ENCODE data around the gene FCAMR. TPM values are rescaled to one million over a fixed set of nuclear protein-coding genes. Genes with fewer than 3 reads are reported as not detected.
A peak's percentile ranks its signal among the peaks of the same experiment; 100 is the strongest.

The FCAMR gene, protein sequence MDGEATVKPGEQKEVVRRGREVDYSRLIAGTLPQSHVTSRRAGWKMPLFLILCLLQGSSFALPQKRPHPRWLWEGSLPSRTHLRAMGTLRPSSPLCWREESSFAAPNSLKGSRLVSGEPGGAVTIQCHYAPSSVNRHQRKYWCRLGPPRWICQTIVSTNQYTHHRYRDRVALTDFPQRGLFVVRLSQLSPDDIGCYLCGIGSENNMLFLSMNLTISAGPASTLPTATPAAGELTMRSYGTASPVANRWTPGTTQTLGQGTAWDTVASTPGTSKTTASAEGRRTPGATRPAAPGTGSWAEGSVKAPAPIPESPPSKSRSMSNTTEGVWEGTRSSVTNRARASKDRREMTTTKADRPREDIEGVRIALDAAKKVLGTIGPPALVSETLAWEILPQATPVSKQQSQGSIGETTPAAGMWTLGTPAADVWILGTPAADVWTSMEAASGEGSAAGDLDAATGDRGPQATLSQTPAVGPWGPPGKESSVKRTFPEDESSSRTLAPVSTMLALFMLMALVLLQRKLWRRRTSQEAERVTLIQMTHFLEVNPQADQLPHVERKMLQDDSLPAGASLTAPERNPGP
- under 1 TPM; 0.02 to 0.06 TPM for polyA plus RNA-seq

DNA sequence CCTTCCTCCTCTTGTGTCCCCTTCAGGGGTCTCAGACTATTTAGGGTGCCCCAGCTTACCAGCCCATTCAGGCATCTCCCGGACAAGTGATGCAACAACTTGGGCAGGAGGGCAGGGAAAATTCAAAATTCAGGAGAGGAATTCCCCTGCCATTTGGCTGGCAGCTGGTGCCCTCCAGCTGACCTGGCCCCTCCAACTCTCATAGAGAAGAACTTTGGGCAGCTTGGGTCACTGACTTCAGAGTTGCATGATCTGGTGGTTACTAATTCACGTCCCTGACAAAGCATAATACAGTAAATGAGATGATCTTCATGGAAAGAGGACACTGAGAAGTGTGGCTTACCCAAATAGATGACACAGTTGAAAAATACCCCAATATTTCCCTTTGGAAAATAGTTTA is at the start of gene FCAMR:
TSS of gene FCAMR (minus strand) at position 15 of the 400 bp plus-strand sequence. CDS start 335 bp downstream, outside the sequence.
- Histone ChIP-seq H3K9me3 (ENCODE audit: control insufficient read depth in 2 of 2, insufficient read depth in 1 of 2, low read depth in 1 of 2, low read length in 1 of 2) (no peaks in the 10 kb centered on the region), H3K4me3 (ENCODE audit: low read depth in 1 of 2, low read length in 2 of 2) (no peak within 1 kb of the TSS), H3K4me1 (ENCODE audit: control insufficient read depth in 2 of 2, insufficient read depth in 2 of 2, low read length in 1 of 2) (peaks cover 0 to 3% of the 10 kb centered on the region in 2 donors), H3K27me3 (ENCODE audit: control insufficient read depth in 1 of 2, insufficient read depth in 2 of 2, low read length in 2 of 2) (no peaks in the 10 kb centered on the region), H3K27ac (ENCODE audit: low read depth in 2 of 2, low read length in 1 of 2) (no peak within 1 kb of the TSS), H3K36me3 (ENCODE audit: control insufficient read depth in 2 of 2, insufficient read depth in 2 of 2, low read length in 1 of 2) (no peaks in the 10 kb centered on the region)
- 66 to 78% methylated on average over 2 of the region's 2 CpGs for WGBS, 2 donors

DNA sequence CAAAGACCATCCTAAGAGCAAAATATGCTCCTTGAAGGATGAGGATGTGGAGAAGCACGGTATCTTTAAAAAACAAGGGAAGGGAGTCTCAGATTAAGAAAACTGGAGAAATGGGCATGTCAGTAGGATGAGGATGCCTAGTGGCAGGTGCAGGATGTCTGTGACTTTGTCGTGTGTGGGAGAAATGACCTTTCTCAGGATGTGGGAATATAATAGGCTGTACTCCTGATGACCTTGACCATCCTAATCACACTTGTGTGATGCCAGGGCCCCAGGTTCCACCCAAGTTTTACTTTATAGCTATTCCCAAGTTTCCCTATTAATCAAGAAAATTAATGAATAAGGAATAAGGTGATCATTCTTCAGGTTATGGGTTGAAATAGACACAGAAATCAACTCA is 49.4 kb upstream of the FCAMR start:
- WGBS, 2 donors, result 40 to 60% methylated on average over 2 of the region's 2 CpGs
- H3K36me3 ChIP-seq (ENCODE audit: control insufficient read depth in 2 of 2, insufficient read depth in 2 of 2, low read length in 1 of 2), result peaks cover 0 to 13% of the 10 kb centered on the region in 2 donors
- H3K4me3 ChIP-seq (ENCODE audit: low read depth in 1 of 2, low read length in 2 of 2), result no peak overlapping the region
- H3K4me1 ChIP-seq (ENCODE audit: control insufficient read depth in 2 of 2, insufficient read depth in 2 of 2, low read length in 1 of 2), result peaks cover 2 to 21% of the 10 kb centered on the region in 2 donors
- H3K9me3 ChIP-seq (ENCODE audit: control insufficient read depth in 2 of 2, insufficient read depth in 1 of 2, low read depth in 1 of 2, low read length in 1 of 2), result no peaks in the 10 kb centered on the region
- peak overlapping the region; percentile 87 to 90 for H3K27ac ChIP-seq (ENCODE audit: low read depth in 2 of 2, low read length in 1 of 2)
- no peaks in the 10 kb centered on the region for H3K27me3 ChIP-seq (ENCODE audit: control insufficient read depth in 1 of 2, insufficient read depth in 2 of 2, low read length in 2 of 2)

DNA sequence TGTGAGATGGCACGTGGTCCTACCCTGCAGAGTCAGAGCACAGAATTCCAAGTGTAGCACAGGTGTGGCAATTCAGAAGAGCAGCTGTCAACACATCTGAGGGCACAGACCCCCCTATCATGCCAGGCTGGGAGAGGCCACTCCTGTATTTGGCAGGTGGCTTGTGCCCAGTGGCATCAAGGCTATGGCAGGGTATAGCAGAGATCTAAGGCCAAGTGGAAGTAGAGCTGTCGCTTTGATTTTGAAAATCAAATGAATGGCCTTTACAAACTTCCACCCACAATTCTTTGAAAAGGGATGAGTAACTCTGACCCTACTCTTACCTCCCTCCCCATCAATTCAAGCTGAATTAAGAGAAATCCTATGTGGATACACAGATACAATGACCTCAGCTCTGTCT is 48.9 kb upstream of the FCAMR start:
- Histone ChIP-seq H3K27ac (ENCODE audit: low read depth in 2 of 2, low read length in 1 of 2) (peak overlapping the region; percentile 90 to 95), H3K9me3 (ENCODE audit: control insufficient read depth in 2 of 2, insufficient read depth in 1 of 2, low read depth in 1 of 2, low read length in 1 of 2) (no peaks in the 10 kb centered on the region), H3K36me3 (ENCODE audit: control insufficient read depth in 2 of 2, insufficient read depth in 2 of 2, low read length in 1 of 2) (peaks cover 0 to 13% of the 10 kb centered on the region in 2 donors), H3K4me1 (ENCODE audit: control insufficient read depth in 2 of 2, insufficient read depth in 2 of 2, low read length in 1 of 2) (peaks cover 2 to 19% of the 10 kb centered on the region in 2 donors), H3K27me3 (ENCODE audit: control insufficient read depth in 1 of 2, insufficient read depth in 2 of 2, low read length in 2 of 2) (no peaks in the 10 kb centered on the region), H3K4me3 (ENCODE audit: low read depth in 1 of 2, low read length in 2 of 2) (no peak overlapping the region)
- 68% methylated on average over 2 of the region's 2 CpGs for WGBS, 2 donors

DNA sequence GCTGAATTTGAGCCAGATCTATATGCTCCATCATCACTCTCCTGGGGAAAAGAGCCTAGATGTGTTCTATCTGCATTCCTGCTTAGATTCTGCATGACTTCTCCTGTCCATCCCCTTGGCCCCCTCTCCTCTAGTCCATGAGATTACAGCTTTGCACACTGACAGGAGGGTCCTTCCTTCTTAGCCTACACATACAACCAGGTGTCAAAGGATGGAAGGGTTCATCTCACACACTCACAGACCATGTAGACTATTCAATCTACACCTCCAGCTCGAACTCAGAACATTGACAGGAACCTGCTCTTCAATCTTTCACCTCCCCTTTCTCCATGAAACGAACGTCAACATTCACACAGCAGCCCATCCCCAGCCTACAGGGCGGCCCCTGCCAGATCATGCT is 48.4 kb upstream of the FCAMR start:
- no peaks in the 10 kb centered on the region for H3K27me3 ChIP-seq (ENCODE audit: control insufficient read depth in 1 of 2, insufficient read depth in 2 of 2, low read length in 2 of 2)
- peak overlapping the region; percentile 90 to 95 for H3K27ac ChIP-seq (ENCODE audit: low read depth in 2 of 2, low read length in 1 of 2)
- H3K9me3 ChIP-seq (ENCODE audit: control insufficient read depth in 2 of 2, insufficient read depth in 1 of 2, low read depth in 1 of 2, low read length in 1 of 2), result no peaks in the 10 kb centered on the region
- WGBS, 2 donors, result 80 to 85% methylated on average over 4 of the region's 4 CpGs
- no peak overlapping the region for H3K4me3 ChIP-seq (ENCODE audit: low read depth in 1 of 2, low read length in 2 of 2)
- peaks cover 2 to 19% of the 10 kb centered on the region in 2 donors for H3K4me1 ChIP-seq (ENCODE audit: control insufficient read depth in 2 of 2, insufficient read depth in 2 of 2, low read length in 1 of 2)
- H3K36me3 ChIP-seq (ENCODE audit: control insufficient read depth in 2 of 2, insufficient read depth in 2 of 2, low read length in 1 of 2), result peaks cover 0 to 13% of the 10 kb centered on the region in 2 donors

DNA sequence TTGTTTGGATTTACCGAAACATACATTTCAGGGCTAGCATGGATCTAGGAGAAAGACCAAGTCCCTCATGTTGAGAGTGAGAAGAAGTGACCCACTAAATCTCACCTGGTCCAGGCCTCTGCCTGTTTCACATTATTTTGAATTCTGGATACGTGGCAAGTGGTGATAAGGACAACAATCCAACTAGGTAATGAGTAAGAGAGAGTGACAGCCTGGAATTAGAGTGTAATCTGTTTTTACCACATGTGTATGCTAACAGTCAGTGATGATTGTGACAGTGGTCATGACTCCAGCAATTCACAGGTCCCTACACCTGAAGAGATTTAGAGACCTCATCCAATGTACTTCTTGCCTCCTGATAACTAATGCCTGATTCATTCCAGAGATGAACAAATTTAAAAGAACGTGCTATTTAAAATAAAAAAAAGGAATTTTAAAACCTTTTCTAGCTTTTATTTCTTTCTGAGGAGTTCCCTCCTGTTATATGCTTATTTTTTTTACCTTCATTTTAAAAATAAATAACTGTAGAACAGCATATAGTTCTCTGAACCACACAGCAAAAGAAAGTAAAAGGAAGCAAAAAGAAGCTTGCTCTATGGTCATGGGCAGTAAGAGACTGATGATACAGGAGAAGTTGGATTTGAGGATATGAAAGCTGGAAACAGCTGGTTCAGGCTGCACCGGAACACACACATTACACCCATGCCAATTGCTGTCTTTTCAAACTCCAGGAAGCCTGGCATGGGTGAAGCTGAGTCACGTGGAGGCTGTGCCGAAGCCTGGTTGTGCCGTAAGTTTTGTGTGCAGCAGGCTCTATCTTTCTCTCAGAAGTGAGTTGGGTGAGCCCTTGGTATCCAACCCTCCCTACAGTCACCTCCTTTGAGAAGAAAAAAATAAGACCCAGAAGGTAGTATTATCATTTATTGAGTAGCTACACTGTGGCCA is 47.6 kb upstream of the FCAMR start:
- Histone ChIP-seq H3K36me3 (ENCODE audit: control insufficient read depth in 2 of 2, insufficient read depth in 2 of 2, low read length in 1 of 2) (peaks cover 0 to 9% of the 10 kb centered on the region in 2 donors), H3K9me3 (ENCODE audit: control insufficient read depth in 2 of 2, insufficient read depth in 1 of 2, low read depth in 1 of 2, low read length in 1 of 2) (no peaks in the 10 kb centered on the region), H3K4me3 (ENCODE audit: low read depth in 1 of 2, low read length in 2 of 2) (no peak overlapping the region), H3K4me1 (ENCODE audit: control insufficient read depth in 2 of 2, insufficient read depth in 2 of 2, low read length in 1 of 2) (peaks cover 0 to 18% of the 10 kb centered on the region in 2 donors), H3K27ac (ENCODE audit: low read depth in 2 of 2, low read length in 1 of 2) (peak overlapping the region; percentile 64 to 90), H3K27me3 (ENCODE audit: control insufficient read depth in 1 of 2, insufficient read depth in 2 of 2, low read length in 2 of 2) (no peaks in the 10 kb centered on the region)
- WGBS, 2 donors, result 37 to 49% methylated on average over 7 of the region's 7 CpGs

DNA sequence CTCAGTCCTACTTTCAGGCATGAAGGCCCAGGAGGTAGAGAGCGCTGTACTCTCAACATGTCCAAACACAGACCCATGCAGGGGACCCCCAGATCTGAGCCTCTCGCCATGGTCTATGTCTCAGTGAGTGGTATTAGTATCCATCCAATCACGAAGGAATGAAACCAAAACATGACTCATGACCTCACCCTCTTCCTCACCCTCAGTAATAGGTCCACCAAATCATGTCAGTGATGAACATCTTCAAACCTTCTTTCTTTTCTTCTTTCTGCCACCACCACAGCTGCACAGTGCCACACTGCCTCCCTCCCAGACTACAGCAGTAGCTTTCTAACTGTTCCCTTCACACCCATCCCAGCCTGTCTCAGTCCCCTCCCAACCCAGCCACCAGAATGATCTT is 45.5 kb upstream of the FCAMR start:
- H3K9me3 ChIP-seq (ENCODE audit: control insufficient read depth in 2 of 2, insufficient read depth in 1 of 2, low read depth in 1 of 2, low read length in 1 of 2), result no peaks in the 10 kb centered on the region
- 77% methylated on average over 3 of the region's 3 CpGs for WGBS, 2 donors
- no peak overlapping the region for H3K4me3 ChIP-seq (ENCODE audit: low read depth in 1 of 2, low read length in 2 of 2)
- no peaks in the 10 kb centered on the region for H3K27me3 ChIP-seq (ENCODE audit: control insufficient read depth in 1 of 2, insufficient read depth in 2 of 2, low read length in 2 of 2)
- H3K27ac ChIP-seq (ENCODE audit: low read depth in 2 of 2, low read length in 1 of 2), result peak overlapping the region in 1 of 2 donors; percentile 36
- H3K4me1 ChIP-seq (ENCODE audit: control insufficient read depth in 2 of 2, insufficient read depth in 2 of 2, low read length in 1 of 2), result peaks cover 0 to 7% of the 10 kb centered on the region in 2 donors
- no peaks in the 10 kb centered on the region for H3K36me3 ChIP-seq (ENCODE audit: control insufficient read depth in 2 of 2, insufficient read depth in 2 of 2, low read length in 1 of 2)

DNA sequence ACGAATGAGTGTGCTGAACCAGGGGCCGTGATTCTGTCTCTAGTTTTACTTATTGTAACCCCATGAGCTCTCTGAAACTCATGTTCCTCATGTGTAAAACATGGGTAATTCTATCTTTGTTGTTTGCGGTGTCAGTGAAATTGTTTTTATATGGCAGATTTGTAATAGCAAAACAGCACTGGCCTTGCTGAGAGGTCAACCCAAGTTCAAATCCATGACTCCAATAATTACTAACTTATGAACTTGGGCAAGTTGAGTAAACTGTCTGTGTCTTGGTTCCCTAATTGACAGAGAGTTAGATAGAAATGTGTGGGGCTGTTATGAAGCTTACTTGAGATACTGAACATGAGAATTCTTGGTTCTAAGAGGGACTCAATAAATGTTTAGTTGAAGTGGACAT is 44.5 kb upstream of the FCAMR start:
- H3K36me3 ChIP-seq (ENCODE audit: control insufficient read depth in 2 of 2, insufficient read depth in 2 of 2, low read length in 1 of 2), result no peaks in the 10 kb centered on the region
- no peaks in the 10 kb centered on the region for H3K9me3 ChIP-seq (ENCODE audit: control insufficient read depth in 2 of 2, insufficient read depth in 1 of 2, low read depth in 1 of 2, low read length in 1 of 2)
- no peak overlapping the region for H3K4me3 ChIP-seq (ENCODE audit: low read depth in 1 of 2, low read length in 2 of 2)
- no peak overlapping the region for H3K27ac ChIP-seq (ENCODE audit: low read depth in 2 of 2, low read length in 1 of 2)
- H3K27me3 ChIP-seq (ENCODE audit: control insufficient read depth in 1 of 2, insufficient read depth in 2 of 2, low read length in 2 of 2), result no peaks in the 10 kb centered on the region
- H3K4me1 ChIP-seq (ENCODE audit: control insufficient read depth in 2 of 2, insufficient read depth in 2 of 2, low read length in 1 of 2), result peaks cover 0 to 9% of the 10 kb centered on the region in 2 donors
- WGBS, 2 donors, result 90 to 91% methylated on average over 3 of the region's 3 CpGs

DNA sequence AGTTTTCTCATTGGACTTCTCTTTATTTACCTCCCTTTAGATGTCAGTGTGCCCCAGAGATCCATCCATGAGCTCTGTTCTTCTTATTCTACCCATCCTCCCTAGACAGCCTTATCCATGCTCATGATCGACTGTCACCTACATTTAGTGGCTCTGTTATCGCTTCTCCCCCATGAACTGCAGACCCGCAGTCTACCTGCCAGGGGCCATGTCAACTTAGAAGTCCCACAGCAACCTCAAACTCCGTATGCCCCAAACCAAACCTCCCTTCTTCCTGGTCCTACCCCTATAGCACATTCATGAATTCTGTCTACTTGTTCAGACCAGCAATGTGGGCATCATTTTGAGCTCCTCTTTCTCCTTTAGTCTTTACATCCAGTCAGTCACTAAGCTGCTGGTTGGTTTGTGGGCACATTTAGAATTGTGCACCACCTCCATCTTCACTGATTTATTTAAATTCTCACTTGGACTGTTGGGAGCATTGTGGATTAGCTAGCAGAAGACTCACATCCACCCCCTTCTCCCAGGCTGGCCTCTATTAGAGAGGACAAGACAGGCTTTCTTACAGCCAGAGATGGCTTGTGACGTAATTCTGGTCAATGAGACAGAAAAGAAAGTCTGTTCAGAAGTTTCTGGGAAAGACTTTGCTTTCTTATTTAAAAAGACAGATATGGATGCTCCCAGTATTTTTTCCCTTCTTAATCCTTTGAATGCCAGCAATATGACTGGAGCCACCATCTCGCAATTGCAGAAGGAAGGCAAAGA is 43.2 kb upstream of the FCAMR start:
- H3K9me3 ChIP-seq (ENCODE audit: control insufficient read depth in 2 of 2, insufficient read depth in 1 of 2, low read depth in 1 of 2, low read length in 1 of 2), result no peaks in the 10 kb centered on the region
- no peak overlapping the region for H3K27ac ChIP-seq (ENCODE audit: low read depth in 2 of 2, low read length in 1 of 2)
- H3K36me3 ChIP-seq (ENCODE audit: control insufficient read depth in 2 of 2, insufficient read depth in 2 of 2, low read length in 1 of 2), result no peaks in the 10 kb centered on the region
- 65 to 70% methylated on average over 6 of the region's 6 CpGs for WGBS, 2 donors
- H3K4me3 ChIP-seq (ENCODE audit: low read depth in 1 of 2, low read length in 2 of 2), result no peak overlapping the region
- peaks cover 0 to 4% of the 10 kb centered on the region in 2 donors for H3K4me1 ChIP-seq (ENCODE audit: control insufficient read depth in 2 of 2, insufficient read depth in 2 of 2, low read length in 1 of 2)
- no peaks in the 10 kb centered on the region for H3K27me3 ChIP-seq (ENCODE audit: control insufficient read depth in 1 of 2, insufficient read depth in 2 of 2, low read length in 2 of 2)

DNA sequence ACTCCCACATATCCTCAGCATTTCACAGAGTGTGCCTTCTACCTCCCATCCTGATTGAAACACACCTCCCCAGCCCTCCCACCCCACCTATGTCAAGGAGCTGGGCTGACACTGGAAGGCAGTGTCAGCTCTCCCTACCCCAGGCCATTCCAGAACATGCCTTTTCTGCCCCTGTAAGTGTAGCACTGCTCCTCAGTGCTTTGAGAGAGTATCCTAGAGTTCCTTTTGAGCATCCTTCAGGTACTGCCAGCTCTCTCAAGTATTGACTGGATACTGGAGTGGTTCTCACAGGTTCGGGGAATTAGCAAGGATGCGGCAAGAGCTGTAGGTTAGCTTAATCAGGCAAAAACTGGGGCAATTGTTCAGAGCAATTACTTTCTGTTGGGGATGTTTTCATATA is 40.5 kb upstream of the FCAMR start:
- H3K4me3 ChIP-seq (ENCODE audit: low read depth in 1 of 2, low read length in 2 of 2), result no peak overlapping the region
- H3K27me3 ChIP-seq (ENCODE audit: control insufficient read depth in 1 of 2, insufficient read depth in 2 of 2, low read length in 2 of 2), result no peaks in the 10 kb centered on the region
- H3K36me3 ChIP-seq (ENCODE audit: control insufficient read depth in 2 of 2, insufficient read depth in 2 of 2, low read length in 1 of 2), result no peaks in the 10 kb centered on the region
- H3K27ac ChIP-seq (ENCODE audit: low read depth in 2 of 2, low read length in 1 of 2), result peak overlapping the region in 1 of 2 donors; percentile 62
- WGBS, 2 donors, result 98 to 99% methylated on average over 2 of the region's 2 CpGs
- H3K9me3 ChIP-seq (ENCODE audit: control insufficient read depth in 2 of 2, insufficient read depth in 1 of 2, low read depth in 1 of 2, low read length in 1 of 2), result no peaks in the 10 kb centered on the region
- peaks cover 0 to 7% of the 10 kb centered on the region in 2 donors for H3K4me1 ChIP-seq (ENCODE audit: control insufficient read depth in 2 of 2, insufficient read depth in 2 of 2, low read length in 1 of 2)
